SK-N-SH (cell line): ENCODE measurements around the gene MAP3K6. TPM values are rescaled to one million over a fixed set of nuclear protein-coding genes. Genes with fewer than 3 reads are reported as not detected.

Experiments
- CTCF ChIA-PET: fragments of 300-600, 350-600 bp; formaldehyde crosslinking; extraction: SDS; loops from one replicate; lab custom pipeline; 2021; lab: Yijun Ruan, JAX
- POLR2A ChIA-PET: fragments of 350-600 bp; sonication (Branson Sonifier 250); formaldehyde crosslinking; extraction: SDS; loops from one replicate; lab custom pipeline; 2020; ENCODE audit warnings: antibody characterized with exemption, inconsistent platforms; lab: Yijun Ruan, JAX
- DNase-seq: peaks from one replicate; pipeline ENCODE4 v3.0.0; 2012
- H2AFZ ChIP-seq: fragments of 200-600 bp; sonication (generic); 2 replicates; pipeline ENCODE4 v1.8.1; 2016; ENCODE audit warnings: antibody characterized with exemption, mild to moderate bottlenecking, low read depth
- H3F3A ChIP-seq: fragments of 200-600 bp; sonication (generic); replicated peaks from 2 replicates; pipeline ENCODE3; 2016; ENCODE audit warnings: antibody characterized with exemption, mild to moderate bottlenecking; ENCODE audit not compliant: insufficient read depth
- H3K27ac ChIP-seq, 2 experiments: fragments of 200-500 bp in 1 of 2; fragments of 200-600 bp in 1 of 2; sonication (Bioruptor generic) in 1 of 2; sonication (generic), shearing (Covaris generic) in 1 of 2; 2 replicates each; pipeline versions ENCODE4 v1.5.1 to v1.6.1; 2014 to 2016; ENCODE audit warnings: low read depth in 2 of 2, inconsistent platforms in 1 of 2, low read length in 1 of 2, mild to moderate bottlenecking in 1 of 2, mixed read lengths in 1 of 2
- H3K27me3 ChIP-seq: fragments of 200-600 bp; sonication (generic), shearing (Covaris generic); 2 replicates; pipeline ENCODE4 v1.6.1; 2016; ENCODE audit warnings: mixed run types; ENCODE audit not compliant: insufficient read depth
- H3K36me3 ChIP-seq, 2 experiments: fragments of 200-500 bp in 1 of 2; fragments of 200-600 bp in 1 of 2; sonication (Bioruptor generic) in 1 of 2; sonication (generic) in 1 of 2; replicated peaks in 1 of 2; 2 replicates each; pipeline versions ENCODE3 to v1.5.1; 2014 to 2016; ENCODE audit warnings: low read length in 1 of 2, mild to moderate bottlenecking in 1 of 2; ENCODE audit not compliant: insufficient read depth in 2 of 2, control insufficient read depth in 1 of 2
- H3K4me1 ChIP-seq, 2 experiments: fragments of 200-500 bp in 1 of 2; fragments of 200-600 bp in 1 of 2; sonication (Bioruptor generic) in 1 of 2; sonication (generic), shearing (Covaris generic) in 1 of 2; 2 replicates each; pipeline versions ENCODE4 v1.5.1 to v1.6.1; 2014 to 2016; ENCODE audit warnings: low read depth in 1 of 2, low read length in 1 of 2, mixed run types in 1 of 2; ENCODE audit not compliant: insufficient read depth in 2 of 2, control insufficient read depth in 1 of 2
- H3K4me2 ChIP-seq: fragments of 200-600 bp; sonication (generic), shearing (Covaris generic); 2 replicates; pipeline ENCODE4 v1.6.1; 2017; ENCODE audit warnings: mixed run types
- H3K4me3 ChIP-seq, 2 experiments: fragments of 200-500 bp in 1 of 2; fragments of 200-600 bp in 1 of 2; sonication (Bioruptor generic) in 1 of 2; sonication (generic), shearing (Covaris generic) in 1 of 2; 2 replicates each; pipeline versions ENCODE4 v1.5.1 to v1.8.1; 2014 to 2016; ENCODE audit warnings: low read depth in 2 of 2, inconsistent platforms in 1 of 2, low read length in 1 of 2, mild to moderate bottlenecking in 1 of 2, mixed read lengths in 1 of 2, moderate library complexity in 1 of 2
- H3K79me2 ChIP-seq: fragments of 200-600 bp; sonication (generic); 2 replicates; pipeline ENCODE4 v1.8.1; 2017; ENCODE audit warnings: mild to moderate bottlenecking; ENCODE audit not compliant: insufficient read depth
- H3K9ac ChIP-seq: fragments of 200-600 bp; sonication (generic); 2 replicates; pipeline ENCODE4 v1.6.1; 2017; ENCODE audit warnings: mixed run types
- H3K9me2 ChIP-seq: fragments of 200-600 bp; sonication (generic); 2 replicates; pipeline ENCODE4 v1.6.1; 2017; ENCODE audit warnings: mixed run types
- H3K9me3 ChIP-seq: fragments of 200-600 bp; sonication (generic); 2 replicates; pipeline ENCODE4 v1.6.1; 2017; ENCODE audit warnings: mixed run types, mild to moderate bottlenecking, moderate library complexity
- H4K20me1 ChIP-seq: fragments of 200-600 bp; sonication (generic); 2 replicates; pipeline ENCODE4 v1.6.1; 2017; ENCODE audit warnings: mild to moderate bottlenecking, mixed run types; ENCODE audit not compliant: insufficient read depth
- CTCF ChIP-seq: fragments of 200-600 bp; sonication (generic); IDR thresholded peaks from 2 replicates; pipeline ENCODE4 v1.6.1; 2017; ENCODE audit warnings: antibody characterized with exemption, mild to moderate bottlenecking, moderate library complexity
- IRF3 ChIP-seq: fragments of 150-350 bp; IDR thresholded peaks from 2 replicates; pipeline ENCODE4 v1.6.1; 2016; ENCODE audit warnings: mild to moderate bottlenecking, low read depth, low read length
- JUND ChIP-seq: IDR thresholded peaks from 2 replicates; pipeline ENCODE4 v1.4.0; 2012
- PBX3 ChIP-seq: IDR thresholded peaks from 2 replicates; pipeline ENCODE4; 2012
- RAD21 ChIP-seq: IDR thresholded peaks from 2 replicates; pipeline ENCODE4 v1.6.1; 2012; ENCODE audit warnings: mild to moderate bottlenecking, low read length
- RCOR1 ChIP-seq: fragments of 150-350 bp; IDR thresholded peaks from 2 replicates; pipeline ENCODE4 v1.6.1; 2017; ENCODE audit warnings: antibody characterized with exemption, low read length
- REST ChIP-seq: IDR thresholded peaks from 2 replicates; pipeline ENCODE4 v1.6.1; 2012; ENCODE audit warnings: mild to moderate bottlenecking, low read depth, low read length, moderate library complexity
- SIN3A ChIP-seq: IDR thresholded peaks from 2 replicates; pipeline ENCODE4 v1.6.1; 2012; ENCODE audit warnings: low read depth, mild to moderate bottlenecking, low read length, moderate library complexity, borderline replicate concordance
- SMC3 ChIP-seq: IDR thresholded peaks from 2 replicates; pipeline ENCODE4 v1.6.1; 2012; ENCODE audit warnings: low read depth, low read length, improper control_type of control experiment
- TAF1 ChIP-seq: IDR thresholded peaks from 2 replicates; pipeline ENCODE4 v1.6.1; 2012; ENCODE audit warnings: low read depth, mild to moderate bottlenecking, low read length, moderate library complexity, borderline replicate concordance
- TCF12 ChIP-seq: IDR thresholded peaks from 2 replicates; pipeline ENCODE4 v1.4.0; 2012
- TEAD4 ChIP-seq: IDR thresholded peaks from 2 replicates; pipeline ENCODE4 v1.4.0; 2012; ENCODE audit warnings: mild to moderate bottlenecking, borderline replicate concordance; ENCODE audit not compliant: insufficient read depth
- WGBS: methylation state at CpG from one replicate; pipeline ENCODE4 v1.1.6; 2017; ENCODE audit warnings: low lambda C conversion rate; 5-methylcytosine and 5-hydroxymethylcytosine counted together
- polyA plus RNA-seq, 3 experiments: library from polyadenylated mRNA; depleted of rRNA; stranded (reverse); fragments of >200 nt; gene quantifications; 2 replicates each; pipeline ENCODE4 v1.2.3, GENCODE V29; 2012
- TF ChIP-seq, protein P1 (sequence below): IDR thresholded peaks from 2 replicates; pipeline ENCODE4 v1.4.0; 2012; ENCODE audit warnings: low read depth

MAP3K6 gene
- polyA plus RNA-seq, 1 of the 3 experiments (the other 2 are of a cell fraction), result 17.3 TPM

DNA sequence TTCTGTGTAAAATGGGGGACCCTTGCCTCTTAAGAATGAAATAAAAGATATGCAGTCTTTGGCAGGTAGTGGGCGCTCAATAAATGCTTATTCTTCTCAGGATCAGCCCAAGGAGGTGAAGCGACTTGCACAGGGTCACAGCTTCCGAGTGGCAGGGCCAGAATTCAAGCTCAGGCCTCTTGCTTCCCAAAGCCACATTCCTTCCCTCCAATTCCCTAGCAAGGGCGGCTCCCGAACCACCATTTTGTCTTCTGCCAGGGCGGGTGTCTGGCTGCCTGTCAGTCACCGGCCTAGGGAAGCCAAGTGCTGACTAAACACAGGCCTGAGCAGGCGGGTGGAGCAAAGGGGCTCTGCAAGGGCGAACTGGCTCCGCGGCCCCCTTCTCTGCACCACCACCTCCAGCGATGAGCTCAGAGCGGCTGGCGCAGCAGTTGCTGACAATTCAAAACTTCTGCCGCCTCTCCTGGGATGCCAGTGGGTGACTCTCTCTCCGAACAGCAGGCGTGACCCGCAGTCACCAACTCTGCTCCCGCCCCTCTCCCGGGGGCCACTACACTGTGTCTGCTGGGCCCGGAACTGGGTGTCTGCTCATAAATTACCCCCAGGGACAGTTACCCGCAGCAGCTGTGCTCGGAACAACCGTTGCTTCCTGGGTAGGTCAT, 36.4 kb upstream of the MAP3K6 start:
- Histone ChIP-seq H3K27ac (no peak overlapping the region), H2AFZ (no peak overlapping the region), H3K9me3 (no peaks in the 10 kb centered on the region), H4K20me1 (no peaks in the 10 kb centered on the region), H3K79me2 (no peaks in the 10 kb centered on the region), H3K4me2 (no peak overlapping the region), H3F3A (peaks cover 6% of the 10 kb centered on the region), H3K27me3 (no peaks in the 10 kb centered on the region), H3K9me2 (no peaks in the 10 kb centered on the region), H3K4me1 (peaks cover 0 to 4% of the 10 kb centered on the region in 2 experiments; a peak in 1 of 4 replicates), H3K4me3 (no peak overlapping the region), H3K9ac (no peak overlapping the region), H3K36me3 (peaks cover 4 to 22% of the 10 kb centered on the region in 2 experiments)
- ChIA-PET CTCF (interaction anchor here (0.7 to 3.4 kb wide), 13 partner anchors 8 to 358 kb away, joined by 3 to 24 read pairs (median 4); no protein-coding TSS in a partner anchor), POLR2A (no interaction called here)
- peak; percentile 31 for DNase-seq
- WGBS, result 92% methylated on average over 17 of the region's 24 CpGs
- TF ChIP-seq RCOR1 (no peak), CTCF (peak; percentile 25), TAF1 (no peak), SIN3A (no peak), TEAD4 (no peak), PBX3 (no peak), REST (no peak), TCF12 (no peak), JUND (no peak), SMC3 (no peak), IRF3 (no peak), RAD21 (peak; percentile 31; the same call in 1 of the 2 replicates)
- TF ChIP-seq, protein P1, sequence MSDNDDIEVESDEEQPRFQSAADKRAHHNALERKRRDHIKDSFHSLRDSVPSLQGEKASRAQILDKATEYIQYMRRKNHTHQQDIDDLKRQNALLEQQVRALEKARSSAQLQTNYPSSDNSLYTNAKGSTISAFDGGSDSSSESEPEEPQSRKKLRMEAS, result no peak
